ENCODE measurements around the gene CBFA2T2. TPM values are rescaled to one million over a fixed set of nuclear protein-coding genes. Genes with fewer than 3 reads are reported as not detected.
"Not testable (repeated sequence)": the region's sequence is repeated elsewhere in the genome, so short reads cannot be mapped to it uniquely, and the experiment has no call there.

The CBFA2T2 gene
- total RNA-seq, 1 experiment from 2014 or later = 13.1 TPM

DNA sequence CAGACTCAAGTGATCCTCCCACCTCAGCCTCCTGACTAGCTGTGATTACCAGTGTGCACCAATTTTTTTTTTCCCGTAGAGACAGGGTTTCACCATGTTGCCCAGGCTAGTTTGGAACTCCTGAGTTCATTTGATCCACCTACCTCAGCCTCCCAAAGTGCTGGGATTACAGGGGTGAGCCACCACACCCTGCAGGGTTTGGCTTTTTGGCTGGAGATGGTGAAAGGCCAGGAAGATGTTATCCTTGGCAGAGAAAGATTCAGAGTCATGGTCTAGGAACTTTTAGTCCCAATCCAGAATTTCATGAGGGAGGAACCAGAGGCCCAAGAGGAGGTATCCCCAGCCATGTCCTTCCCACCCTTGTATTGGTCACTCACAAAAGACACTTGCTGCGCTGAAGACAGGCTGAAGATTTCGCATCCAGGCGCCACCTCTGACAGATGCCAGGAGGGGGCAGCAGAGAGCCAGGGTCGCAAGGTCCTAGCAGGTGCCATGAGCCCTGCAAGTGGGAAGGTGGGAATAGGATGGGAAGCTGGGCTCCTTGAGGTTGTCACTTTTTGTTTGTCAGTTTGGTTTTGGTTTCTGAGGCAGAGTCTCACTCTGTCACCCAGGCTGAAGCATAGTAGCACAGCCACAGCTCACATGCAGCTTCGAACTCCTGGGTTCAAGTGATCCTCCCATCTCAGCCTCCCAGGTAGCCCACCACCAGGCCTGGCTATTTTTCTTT lies 32.8 kb upstream of the CBFA2T2 start:
- CTCF ChIA-PET = interaction anchor here (0.5 to 0.9 kb wide), 6 partner anchors 13 to 1398 kb away, joined by 4 to 8 read pairs (median 6); no protein-coding TSS in a partner anchor
- intact Hi-C loops (cut with micrococcal nuclease; ENCODE audit: unreplicated experiment) = loop anchor here (2.0 kb wide), 1 partner anchor 196 kb away; no protein-coding TSS in a partner anchor
- BruUV-seq (replicated peaks) = not testable (repeated sequence)

DNA sequence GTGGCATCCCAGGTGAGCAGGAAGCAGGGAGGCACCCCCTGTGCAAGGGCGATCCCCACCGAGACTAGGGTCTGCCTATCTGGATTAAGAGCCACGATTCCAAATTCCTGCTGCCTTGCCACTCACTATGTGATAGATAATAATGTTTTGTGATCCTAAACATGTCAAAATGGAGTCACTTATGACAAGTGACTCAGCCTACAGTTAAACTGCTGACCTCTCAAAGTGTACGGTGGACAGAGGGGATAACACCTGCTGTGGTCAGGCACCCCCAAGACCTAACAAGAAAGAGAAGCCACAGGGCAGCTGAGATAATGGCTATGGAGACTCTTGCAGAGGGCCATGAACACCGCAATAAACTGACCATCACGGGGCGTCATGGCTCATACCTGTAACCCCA lies 30.3 kb upstream of the CBFA2T2 start:
- Histone ChIP-seq H3K27ac (ENCODE audit: low read depth, low read length, poor library complexity, severe bottlenecking) (no peak overlapping the region), H3K4me1 (ENCODE audit: insufficient read depth, low read length, poor library complexity, severe bottlenecking) (no peaks in the 10 kb centered on the region), H3K27me3 (replicated peaks; ENCODE audit: insufficient read depth, low read depth, low read length, poor library complexity) (no peaks in the 10 kb centered on the region), H3K9me3 (ENCODE audit: low read depth, low read length, poor library complexity, severe bottlenecking) (no peaks in the 10 kb centered on the region), H3K36me3 (ENCODE audit: insufficient read depth, low read length, poor library complexity, severe bottlenecking) (no peaks in the 10 kb centered on the region), H3K4me3 (ENCODE audit: low read depth, low read length, poor library complexity, severe bottlenecking) (no peak overlapping the region)
- TF ChIP-seq EZH2 (IDR thresholded peaks at IDR 0.05; ENCODE audit: borderline replicate concordance, low read depth, low read length, poor library complexity, severe bottlenecking) = no peak
- TF ChIP-seq, protein P1, sequence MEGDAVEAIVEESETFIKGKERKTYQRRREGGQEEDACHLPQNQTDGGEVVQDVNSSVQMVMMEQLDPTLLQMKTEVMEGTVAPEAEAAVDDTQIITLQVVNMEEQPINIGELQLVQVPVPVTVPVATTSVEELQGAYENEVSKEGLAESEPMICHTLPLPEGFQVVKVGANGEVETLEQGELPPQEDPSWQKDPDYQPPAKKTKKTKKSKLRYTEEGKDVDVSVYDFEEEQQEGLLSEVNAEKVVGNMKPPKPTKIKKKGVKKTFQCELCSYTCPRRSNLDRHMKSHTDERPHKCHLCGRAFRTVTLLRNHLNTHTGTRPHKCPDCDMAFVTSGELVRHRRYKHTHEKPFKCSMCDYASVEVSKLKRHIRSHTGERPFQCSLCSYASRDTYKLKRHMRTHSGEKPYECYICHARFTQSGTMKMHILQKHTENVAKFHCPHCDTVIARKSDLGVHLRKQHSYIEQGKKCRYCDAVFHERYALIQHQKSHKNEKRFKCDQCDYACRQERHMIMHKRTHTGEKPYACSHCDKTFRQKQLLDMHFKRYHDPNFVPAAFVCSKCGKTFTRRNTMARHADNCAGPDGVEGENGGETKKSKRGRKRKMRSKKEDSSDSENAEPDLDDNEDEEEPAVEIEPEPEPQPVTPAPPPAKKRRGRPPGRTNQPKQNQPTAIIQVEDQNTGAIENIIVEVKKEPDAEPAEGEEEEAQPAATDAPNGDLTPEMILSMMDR (conservative IDR thresholded peaks at IDR 0.05; ENCODE audit: low read depth, low read length) = no peak
- POLR2A ChIA-PET (ENCODE audit: low non-redundant PET) = no interaction called here
- CTCF ChIA-PET = no interaction called here
- intact Hi-C loops (cut with micrococcal nuclease; ENCODE audit: unreplicated experiment) = no loop called here
- DNase-seq (ENCODE audit: low spot score) = no peak
- BruUV-seq (replicated peaks) = no TSS peak

More for the DNA sequence above, 32.8 kb upstream of the CBFA2T2 start:
- H3K27ac ChIP-seq (ENCODE audit: low read depth, low read length, poor library complexity, severe bottlenecking); H3K27me3 ChIP-seq (replicated peaks; ENCODE audit: insufficient read depth, low read depth, low read length, poor library complexity); POLR2A ChIA-PET (ENCODE audit: low non-redundant PET); H3K36me3 ChIP-seq (ENCODE audit: insufficient read depth, low read length, poor library complexity, severe bottlenecking); H3K4me1 ChIP-seq (ENCODE audit: insufficient read depth, low read length, poor library complexity, severe bottlenecking); H3K9me3 ChIP-seq (ENCODE audit: low read depth, low read length, poor library complexity, severe bottlenecking); H3K4me3 ChIP-seq (ENCODE audit: low read depth, low read length, poor library complexity, severe bottlenecking): not testable (repeated sequence)
- TF ChIP-seq, protein P1 (conservative IDR thresholded peaks at IDR 0.05; ENCODE audit: low read depth, low read length) = peak; percentile 94
- DNase-seq (ENCODE audit: low spot score) = peak; percentile 78

DNA sequence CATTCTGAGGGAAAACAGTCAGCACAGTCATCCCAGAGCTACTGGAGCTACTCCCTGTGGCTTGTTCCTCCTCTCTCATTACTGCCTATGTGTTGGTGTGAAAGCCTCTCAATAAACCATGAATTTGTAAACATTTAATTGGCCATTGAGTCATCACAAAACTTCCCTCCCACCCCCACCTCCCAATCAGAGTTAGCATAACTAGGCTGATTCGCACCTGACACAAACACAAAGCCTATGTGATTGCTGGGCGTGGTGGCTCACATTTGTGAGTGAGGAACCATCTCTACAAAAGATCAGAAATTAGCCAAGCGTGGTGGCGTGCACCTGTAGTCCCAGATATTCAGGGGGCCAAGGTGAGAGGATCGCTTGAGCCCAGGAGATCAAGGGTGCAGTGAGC lies 29.2 kb upstream of the CBFA2T2 start:
- H3K9me3 ChIP-seq (ENCODE audit: low read depth, low read length, poor library complexity, severe bottlenecking) = no peaks in the 10 kb centered on the region
- no peak for DNase-seq (ENCODE audit: low spot score)
- no TSS peak for BruUV-seq (replicated peaks)
- H3K4me3 ChIP-seq (ENCODE audit: low read depth, low read length, poor library complexity, severe bottlenecking) = no peak overlapping the region
- H3K27ac ChIP-seq (ENCODE audit: low read depth, low read length, poor library complexity, severe bottlenecking) = no peak overlapping the region
- intact Hi-C loops (cut with micrococcal nuclease; ENCODE audit: unreplicated experiment) = no loop called here
- no peaks in the 10 kb centered on the region for H3K36me3 ChIP-seq (ENCODE audit: insufficient read depth, low read length, poor library complexity, severe bottlenecking)
- ChIA-PET POLR2A (ENCODE audit: low non-redundant PET) (no interaction called here), CTCF (no interaction called here)
- no peaks in the 10 kb centered on the region for H3K27me3 ChIP-seq (replicated peaks; ENCODE audit: insufficient read depth, low read depth, low read length, poor library complexity)
- TF ChIP-seq EZH2 (IDR thresholded peaks at IDR 0.05; ENCODE audit: borderline replicate concordance, low read depth, low read length, poor library complexity, severe bottlenecking) = no peak
- TF ChIP-seq, protein P1 (conservative IDR thresholded peaks at IDR 0.05; ENCODE audit: low read depth, low read length) = no peak
- peaks cover 3% of the 10 kb centered on the region for H3K4me1 ChIP-seq (ENCODE audit: insufficient read depth, low read length, poor library complexity, severe bottlenecking)

Measured in A673 (cell line).